Measurements from ENCODE around the gene HSD17B1.

HSD17B1 gene

DNA sequence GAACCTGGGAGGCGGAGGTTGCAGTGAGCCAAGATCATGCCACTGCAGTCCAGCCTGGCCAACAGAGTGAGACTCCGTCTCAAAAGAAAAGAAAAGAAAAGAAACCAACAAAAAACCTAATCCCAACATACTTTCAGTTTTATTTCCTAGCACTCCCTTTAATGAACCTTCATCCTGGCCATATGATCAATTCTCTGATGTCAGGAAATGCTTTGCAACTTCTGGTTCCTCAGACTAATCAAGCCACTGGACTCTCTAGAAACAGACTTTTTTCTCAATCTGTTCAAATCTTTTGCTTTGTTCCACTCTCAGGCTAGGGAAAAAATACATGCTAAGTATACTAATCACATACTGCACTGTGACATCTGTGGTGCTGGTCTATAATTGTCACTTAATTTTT is 38.2 kb downstream of the HSD17B1 start:
- FAIRE-seq (no peak), DNase-seq (ENCODE audit: extremely low spot score, insufficient read length, low read depth) (no peak)

DNA sequence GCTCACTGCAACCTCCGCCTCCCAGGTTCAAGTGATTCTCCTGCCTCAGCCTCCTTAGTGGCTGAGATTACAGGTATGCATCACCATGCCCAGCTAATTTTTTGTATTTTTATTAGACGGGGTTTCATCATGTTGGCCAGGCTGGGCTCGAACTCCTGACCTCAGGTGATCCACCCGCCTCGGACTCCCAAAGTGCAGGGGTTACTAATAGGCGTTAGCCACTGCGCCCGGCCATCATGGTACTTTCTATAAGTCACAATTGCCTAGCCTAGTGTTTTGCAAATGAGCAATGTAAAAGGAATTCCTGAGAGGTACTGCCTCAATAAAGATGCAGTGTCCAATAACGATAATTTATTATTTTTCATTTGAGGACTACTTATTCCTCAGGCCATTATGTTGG is 38.7 kb downstream of the HSD17B1 start:
- FAIRE-seq (no peak), DNase-seq (ENCODE audit: extremely low spot score, insufficient read length, low read depth) (no peak)

DNA sequence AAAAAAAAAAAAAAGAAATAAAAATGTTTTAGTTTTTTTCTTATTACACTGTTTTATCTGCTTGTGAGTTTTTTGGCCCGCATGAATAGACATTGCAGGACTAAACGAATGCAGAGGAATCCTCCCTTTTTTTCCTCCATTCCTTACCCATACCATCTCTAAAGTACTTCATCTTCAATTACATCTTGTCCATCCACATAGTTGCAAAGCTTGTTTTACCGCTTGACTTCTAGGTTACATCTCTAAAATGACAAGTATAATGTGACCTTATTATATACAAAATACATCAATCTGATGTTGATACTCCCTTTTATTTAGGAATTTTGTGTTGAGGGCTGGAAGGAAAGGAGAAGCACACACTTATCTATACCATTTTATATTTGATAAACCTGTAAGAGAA is 43.7 kb downstream of the HSD17B1 start:
- DNase-seq (ENCODE audit: extremely low spot score, insufficient read length, low read depth) (no peak), FAIRE-seq (no peak)

DNA sequence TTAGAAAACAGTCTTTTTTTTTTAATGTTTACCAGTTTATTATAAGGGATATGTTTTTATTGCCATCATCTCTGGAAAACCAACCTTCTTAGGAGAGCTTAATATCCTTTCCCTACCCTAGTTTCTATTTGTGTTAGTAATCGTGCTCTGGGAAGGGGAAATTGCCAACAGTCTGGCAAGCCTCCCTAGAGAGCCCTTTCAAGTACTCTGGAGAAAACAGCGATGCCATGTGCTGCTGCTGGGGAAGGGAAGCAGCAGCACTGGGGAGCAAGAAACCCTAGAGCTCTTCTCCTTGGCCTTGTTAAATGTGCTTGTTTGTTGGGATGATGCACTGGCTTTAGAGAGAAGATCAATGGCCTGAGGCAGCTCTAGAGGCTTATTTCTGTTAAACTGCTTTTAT is 46.2 kb downstream of the HSD17B1 start:
- DNase-seq (ENCODE audit: extremely low spot score, insufficient read length, low read depth) (no peak), FAIRE-seq (no peak)

DNA sequence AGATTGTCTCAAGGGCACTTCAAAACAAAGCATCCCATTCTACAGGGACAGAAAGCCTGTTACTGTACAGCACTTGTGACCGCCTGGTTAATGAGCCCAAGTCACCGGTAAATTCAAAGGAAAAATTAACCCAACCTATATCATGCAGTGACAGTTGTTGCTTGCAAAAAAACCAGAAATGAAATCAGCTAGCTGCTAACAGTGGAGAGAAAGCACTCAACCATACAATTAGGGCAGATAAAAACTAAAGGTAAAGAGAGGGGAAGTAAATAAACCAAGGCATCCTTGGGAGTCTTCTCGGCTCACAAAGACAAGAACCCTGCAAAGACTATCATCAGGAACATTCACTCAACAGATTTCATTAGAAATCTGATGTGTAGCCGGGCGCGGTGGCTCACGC is 50.6 kb downstream of the HSD17B1 start:
- DNase-seq (ENCODE audit: extremely low spot score, insufficient read length, low read depth): no peak
- FAIRE-seq: peak; percentile 83

All from GM18507 (cell line).